SU-DHL-6 (cell line): Measurements from ENCODE around the gene PRR22.

ENCODE experiments used
- EZH2phosphoT487 ChIP-seq: fragments of 200-600 bp; sonication (generic), shearing (Covaris generic); conservative IDR thresholded peaks from 2 replicates; pipeline ENCODE4 v1.6.1; 2018; ENCODE audit warnings: mild to moderate bottlenecking, antibody characterized with exemption, low read length, moderate library complexity, mixed read lengths
- TF ChIP-seq, protein P1 (sequence below): fragments of 200-600 bp; sonication (generic); IDR thresholded peaks from one replicate; pipeline ENCODE4 v1.5.1; 2017; ENCODE audit warnings: antibody characterized with exemption, mild to moderate bottlenecking, low read length, moderate library complexity; ENCODE audit not compliant: insufficient read depth, poor library complexity, severe bottlenecking

- TF ChIP-seq, protein P1, sequence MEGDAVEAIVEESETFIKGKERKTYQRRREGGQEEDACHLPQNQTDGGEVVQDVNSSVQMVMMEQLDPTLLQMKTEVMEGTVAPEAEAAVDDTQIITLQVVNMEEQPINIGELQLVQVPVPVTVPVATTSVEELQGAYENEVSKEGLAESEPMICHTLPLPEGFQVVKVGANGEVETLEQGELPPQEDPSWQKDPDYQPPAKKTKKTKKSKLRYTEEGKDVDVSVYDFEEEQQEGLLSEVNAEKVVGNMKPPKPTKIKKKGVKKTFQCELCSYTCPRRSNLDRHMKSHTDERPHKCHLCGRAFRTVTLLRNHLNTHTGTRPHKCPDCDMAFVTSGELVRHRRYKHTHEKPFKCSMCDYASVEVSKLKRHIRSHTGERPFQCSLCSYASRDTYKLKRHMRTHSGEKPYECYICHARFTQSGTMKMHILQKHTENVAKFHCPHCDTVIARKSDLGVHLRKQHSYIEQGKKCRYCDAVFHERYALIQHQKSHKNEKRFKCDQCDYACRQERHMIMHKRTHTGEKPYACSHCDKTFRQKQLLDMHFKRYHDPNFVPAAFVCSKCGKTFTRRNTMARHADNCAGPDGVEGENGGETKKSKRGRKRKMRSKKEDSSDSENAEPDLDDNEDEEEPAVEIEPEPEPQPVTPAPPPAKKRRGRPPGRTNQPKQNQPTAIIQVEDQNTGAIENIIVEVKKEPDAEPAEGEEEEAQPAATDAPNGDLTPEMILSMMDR, result no peak
- no peak for TF ChIP-seq EZH2phosphoT487
Measured at GRCh38 chr19:5803441-5803751, 18.9 kb upstream of the PRR22 start.
